H9 (cell line): ENCODE measurements around the gene ANKK1. TPM values are rescaled to one million over a fixed set of nuclear protein-coding genes. Genes with fewer than 3 reads are reported as not detected.

Source experiments
- DNase-seq: peaks from one replicate; pipeline ENCODE4 v3.0.0-alpha.2; 2017
- H2AFZ ChIP-seq: one replicate; pipeline ENCODE4 v1.6.1; 2013; ENCODE audit warnings: mild to moderate bottlenecking, low read length, control low read depth, moderate library complexity
- H2AK5ac ChIP-seq: 2 replicates; pipeline ENCODE4 v1.6.1; 2013; ENCODE audit warnings: low read length, control low read depth, mixed read lengths; ENCODE audit not compliant: insufficient read length
- H2BK120ac ChIP-seq: one replicate; pipeline ENCODE4 v1.6.1; 2013; ENCODE audit warnings: low read depth, mild to moderate bottlenecking, low read length, control low read depth, inconsistent platforms; ENCODE audit not compliant: poor library complexity, severe bottlenecking
- H2BK12ac ChIP-seq: 2 replicates; pipeline ENCODE4 v1.6.1; 2013; ENCODE audit warnings: low read length, control low read depth, mixed read lengths, low read depth; ENCODE audit not compliant: insufficient read length
- H2BK15ac ChIP-seq: 2 replicates; pipeline ENCODE4 v1.6.1; 2013; ENCODE audit warnings: low read depth, low read length, control low read depth
- H2BK20ac ChIP-seq: one replicate; pipeline ENCODE4 v1.6.1; 2013; ENCODE audit warnings: low read depth, mild to moderate bottlenecking, low read length, control low read depth, inconsistent platforms; ENCODE audit not compliant: poor library complexity, severe bottlenecking
- H2BK5ac ChIP-seq: 2 replicates; pipeline ENCODE4 v1.6.1; 2013; ENCODE audit warnings: low read length, control low read depth, mixed read lengths; ENCODE audit not compliant: insufficient read length
- H3K14ac ChIP-seq: 2 replicates; pipeline ENCODE4 v1.6.1; 2013; ENCODE audit warnings: low read length, control low read depth; ENCODE audit not compliant: insufficient read depth
- H3K18ac ChIP-seq: 2 replicates; pipeline ENCODE4 v1.6.1; 2013; ENCODE audit warnings: low read depth, mild to moderate bottlenecking, mixed read lengths, low read length, control low read depth; ENCODE audit not compliant: insufficient read length
- H3K23ac ChIP-seq: 2 replicates; pipeline ENCODE4 v1.6.1; 2013; ENCODE audit warnings: low read length, control low read depth, mixed read lengths, low read depth; ENCODE audit not compliant: insufficient read length
- H3K23me2 ChIP-seq: 2 replicates; pipeline ENCODE4 v1.6.1; 2013; ENCODE audit warnings: low read depth, mild to moderate bottlenecking, mixed read lengths, low read length, control low read depth; ENCODE audit not compliant: insufficient read length, poor library complexity, severe bottlenecking
- H3K27ac ChIP-seq: 2 replicates; pipeline ENCODE4 v1.5.1; 2013; ENCODE audit warnings: low read length, control low read depth, mixed read lengths, low read depth; ENCODE audit not compliant: insufficient read length
- H3K27me3 ChIP-seq: 2 replicates; pipeline ENCODE4 v1.6.1; 2013; ENCODE audit warnings: low read length, control low read depth, inconsistent platforms; ENCODE audit not compliant: insufficient read depth
- H3K4ac ChIP-seq: 2 replicates; pipeline ENCODE4 v1.6.1; 2013; ENCODE audit warnings: low read depth, mild to moderate bottlenecking, control low read depth, inconsistent platforms, low read length, moderate library complexity
- H3K4me1 ChIP-seq: 2 replicates; pipeline ENCODE4 v1.6.1; 2013; ENCODE audit warnings: low read length, control low read depth, inconsistent platforms; ENCODE audit not compliant: insufficient read depth
- H3K4me2 ChIP-seq: 2 replicates; pipeline ENCODE4 v1.6.1; 2013; ENCODE audit warnings: low read length, control low read depth, mixed read lengths; ENCODE audit not compliant: insufficient read length, insufficient read depth
- H3K56ac ChIP-seq: 2 replicates; pipeline ENCODE4 v1.6.1; 2013; ENCODE audit warnings: low read depth, mild to moderate bottlenecking, mixed read lengths, low read length, control low read depth; ENCODE audit not compliant: insufficient read length
- H3K79me1 ChIP-seq: 2 replicates; pipeline ENCODE4 v1.6.1; 2013; ENCODE audit warnings: low read depth, mild to moderate bottlenecking, moderate library complexity, low read length, control low read depth, inconsistent platforms; ENCODE audit not compliant: insufficient read depth, poor library complexity, severe bottlenecking
- H3K79me2 ChIP-seq: 2 replicates; pipeline ENCODE4 v1.6.1; 2013; ENCODE audit warnings: low read length, control low read depth, inconsistent platforms; ENCODE audit not compliant: insufficient read depth
- H3K9ac ChIP-seq: 2 replicates; pipeline ENCODE4 v1.6.1; 2013; ENCODE audit warnings: low read length, control low read depth, mixed read lengths; ENCODE audit not compliant: insufficient read length; ENCODE audit errors: extremely low read depth
- H3K9me3 ChIP-seq: one replicate; pipeline ENCODE4 v1.6.1; 2013; ENCODE audit warnings: low read depth, low read length, inconsistent platforms; ENCODE audit not compliant: control insufficient read depth
- H3T11ph ChIP-seq: one replicate; pipeline ENCODE4 v1.6.1; 2013; ENCODE audit warnings: mild to moderate bottlenecking, low read length, control low read depth, inconsistent platforms
- H4K20me1 ChIP-seq: one replicate; pipeline ENCODE4 v1.6.1; 2013; ENCODE audit not compliant: control insufficient read depth, insufficient read length, insufficient read depth
- H4K5ac ChIP-seq: 2 replicates; pipeline ENCODE4 v1.6.1; 2013; ENCODE audit warnings: low read depth, mild to moderate bottlenecking, mixed read lengths, low read length, control low read depth; ENCODE audit not compliant: insufficient read length
- H4K8ac ChIP-seq: replicated peaks from 2 replicates; pipeline ENCODE4 v1.6.1; 2013; ENCODE audit warnings: low read length, control low read depth, mixed read lengths, low read depth; ENCODE audit not compliant: insufficient read length
- H4K91ac ChIP-seq: 2 replicates; pipeline ENCODE4 v1.6.1; 2013; ENCODE audit warnings: low read depth, mild to moderate bottlenecking, moderate library complexity, mixed read lengths, low read length, control low read depth; ENCODE audit not compliant: insufficient read length
- H3K27ac Mint-ChIP-seq, 3 experiments: 2 replicates in 2 of 3; 3 replicates in 1 of 3; pipeline ENCODE4 v1.8.0; 2020 to 2021; ENCODE audit warnings: mixed read lengths in 3 of 3, mild to moderate bottlenecking in 1 of 3, moderate library complexity in 1 of 3
- H3K27me3 Mint-ChIP-seq: 2 replicates; pipeline ENCODE4 v1.8.0; 2021; ENCODE audit warnings: low read depth, mild to moderate bottlenecking, moderate library complexity, mixed read lengths
- H3K36me3 Mint-ChIP-seq, 3 experiments: 2 replicates in 2 of 3; 3 replicates in 1 of 3; pipeline ENCODE4 v1.8.0; 2020 to 2021; ENCODE audit warnings: low read depth in 3 of 3, mixed read lengths in 3 of 3; ENCODE audit not compliant: insufficient read depth in 1 of 3
- H3K4me1 Mint-ChIP-seq, 2 experiments: 2 replicates each; pipeline ENCODE4 v1.8.0; 2020; ENCODE audit warnings: mixed read lengths in 2 of 2
- H3K4me3 Mint-ChIP-seq, 2 experiments: 2 replicates in 1 of 2; 3 replicates in 1 of 2; pipeline ENCODE4 v1.8.0; 2020 to 2021; ENCODE audit warnings: mild to moderate bottlenecking in 2 of 2, mixed read lengths in 2 of 2, moderate library complexity in 1 of 2
- H3K9me3 Mint-ChIP-seq, 2 experiments: 2 replicates in 1 of 2; 3 replicates in 1 of 2; pipeline ENCODE4 v1.8.0; 2020; ENCODE audit warnings: mild to moderate bottlenecking in 2 of 2, mixed read lengths in 2 of 2, moderate library complexity in 1 of 2
- CTCF ChIP-seq: fragments of 200-600 bp; sonication (generic); conservative IDR thresholded peaks from 3 replicates; pipeline ENCODE4 v1.8.0; 2021; ENCODE audit warnings: antibody characterized with exemption, mild to moderate bottlenecking
- WGBS: extraction: QIAGEN DNeasy Blood & Tissue Kit; methylation state at CpG from one replicate; pipeline ENCODE4 v1.1.7; 2013; ENCODE audit warnings: missing lambda C conversion rate, low lambda C conversion rate, mixed read lengths; ENCODE audit not compliant: insufficient read length; ENCODE audit errors: extremely low coverage; 5-methylcytosine and 5-hydroxymethylcytosine counted together
- total RNA-seq: library from RNA; stranded (reverse); gene quantifications from 2 replicates; pipeline ENCODE4 v1.2.1, GENCODE V29; 2021

Gene ANKK1
- total RNA-seq, 1 experiment from 2014 or later, result 0.20 TPM

DNA sequence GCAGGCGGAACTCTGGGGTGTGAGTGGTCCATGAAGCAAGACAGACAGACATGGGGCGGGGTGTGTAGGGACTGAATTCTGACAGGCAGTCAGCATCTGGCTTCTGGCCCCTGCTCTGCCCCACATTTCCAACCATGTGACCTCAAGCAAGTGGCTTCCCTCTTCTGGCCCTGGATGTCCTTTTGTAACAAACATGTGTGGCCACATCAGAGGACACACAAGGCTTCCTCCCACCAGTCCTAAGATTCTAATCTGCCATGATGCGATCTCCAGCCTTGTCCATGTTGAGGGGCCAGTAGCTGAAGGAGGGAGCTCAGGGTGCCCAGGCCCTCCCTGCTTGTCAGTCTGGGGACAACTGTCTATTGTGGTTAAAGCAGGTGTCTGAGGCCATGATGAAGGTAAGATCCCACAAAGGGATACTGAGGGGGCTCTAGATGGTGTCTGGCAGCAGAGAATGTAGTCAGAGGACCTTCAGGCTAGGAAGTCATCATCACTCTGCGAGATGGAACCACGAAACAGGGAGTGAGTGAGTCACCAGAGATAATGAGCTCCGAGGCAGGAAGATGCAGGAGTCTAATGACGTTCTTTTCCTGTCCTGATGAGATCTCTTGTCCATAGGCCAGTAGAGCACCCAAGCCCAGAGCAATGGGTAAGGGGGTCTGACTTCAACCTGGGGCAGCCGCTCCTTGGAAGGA, 60.2 kb downstream of the ANKK1 start:
- no peak overlapping the region for H2BK15ac ChIP-seq
- WGBS, result no CpG with 5 or more reads among the region's 8 CpGs
- no peak overlapping the region for H3T11ph ChIP-seq
- Mint-ChIP-seq H3K27ac (no peak overlapping the region; a peak in 1 of 7 replicates), H3K4me3 (no peak overlapping the region; a peak in 1 of 5 replicates), H3K27me3 (peaks cover 4% of the 10 kb centered on the region; the same call in 1 of the 2 replicates), H3K4me1 (peaks cover 3 to 4% of the 10 kb centered on the region in 2 experiments; a peak in 1 of 4 replicates), H3K9me3 (no peaks in the 10 kb centered on the region), H3K36me3 (no peaks in the 10 kb centered on the region)
- H3K23me2 ChIP-seq, result no peaks in the 10 kb centered on the region
- no peak overlapping the region for H3K18ac ChIP-seq
- no peak for DNase-seq
- H3K4ac ChIP-seq, result no peak overlapping the region
- no peak overlapping the region for H4K8ac ChIP-seq
- no peak overlapping the region for H2BK120ac ChIP-seq
- no peak overlapping the region for H3K9ac ChIP-seq
- no peak overlapping the region for H2AFZ ChIP-seq
- no peak overlapping the region for H3K27ac ChIP-seq
- no peak overlapping the region for H4K91ac ChIP-seq
- no peak overlapping the region for H2BK20ac ChIP-seq
- TF ChIP-seq CTCF, result no peak
- no peak overlapping the region for H2AK5ac ChIP-seq
- H3K14ac ChIP-seq, result no peak overlapping the region
- no peak overlapping the region for H3K23ac ChIP-seq
- no peak overlapping the region for H3K4me2 ChIP-seq
- H3K4me1 ChIP-seq, result no peaks in the 10 kb centered on the region
- H2BK5ac ChIP-seq, result no peak overlapping the region
- no peak overlapping the region for H4K5ac ChIP-seq
- no peaks in the 10 kb centered on the region for H4K20me1 ChIP-seq
- no peaks in the 10 kb centered on the region for H3K27me3 ChIP-seq
- H2BK12ac ChIP-seq, result no peak overlapping the region
- no peaks in the 10 kb centered on the region for H3K79me2 ChIP-seq
- H3K9me3 ChIP-seq, result no peaks in the 10 kb centered on the region
- no peaks in the 10 kb centered on the region for H3K79me1 ChIP-seq
- no peak overlapping the region for H3K56ac ChIP-seq
